ENCODE measurements around the gene PCCA.
"Not testable (repeated sequence)": the region's sequence is repeated elsewhere in the genome, so short reads cannot be mapped to it uniquely, and the experiment has no call there.

PCCA gene

DNA sequence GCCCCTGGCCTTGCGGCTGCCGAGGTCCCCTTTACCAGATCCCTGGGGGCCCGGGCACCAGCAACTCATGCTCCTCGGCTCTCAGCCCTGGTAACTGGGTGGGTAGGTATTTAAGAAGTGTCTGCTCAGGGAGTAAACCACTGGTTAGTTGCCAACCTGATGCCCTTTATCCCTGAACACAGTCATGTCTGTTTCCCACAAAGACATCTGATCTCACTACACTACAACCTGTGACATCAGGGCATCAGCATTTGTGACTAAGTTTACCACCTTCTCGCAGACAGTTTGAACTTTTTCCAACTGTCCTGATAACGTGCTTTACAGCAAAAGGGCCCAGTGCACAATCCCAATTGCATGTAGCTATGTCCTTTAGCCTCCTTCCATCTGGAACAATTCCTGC is 477.6 kb downstream of the PCCA start:
- no peak overlapping the region for H3K9ac ChIP-seq (ENCODE audit: low read length)
- H3K4me3 ChIP-seq (ENCODE audit: low read length), result no peak overlapping the region
- TF ChIP-seq, protein P1, sequence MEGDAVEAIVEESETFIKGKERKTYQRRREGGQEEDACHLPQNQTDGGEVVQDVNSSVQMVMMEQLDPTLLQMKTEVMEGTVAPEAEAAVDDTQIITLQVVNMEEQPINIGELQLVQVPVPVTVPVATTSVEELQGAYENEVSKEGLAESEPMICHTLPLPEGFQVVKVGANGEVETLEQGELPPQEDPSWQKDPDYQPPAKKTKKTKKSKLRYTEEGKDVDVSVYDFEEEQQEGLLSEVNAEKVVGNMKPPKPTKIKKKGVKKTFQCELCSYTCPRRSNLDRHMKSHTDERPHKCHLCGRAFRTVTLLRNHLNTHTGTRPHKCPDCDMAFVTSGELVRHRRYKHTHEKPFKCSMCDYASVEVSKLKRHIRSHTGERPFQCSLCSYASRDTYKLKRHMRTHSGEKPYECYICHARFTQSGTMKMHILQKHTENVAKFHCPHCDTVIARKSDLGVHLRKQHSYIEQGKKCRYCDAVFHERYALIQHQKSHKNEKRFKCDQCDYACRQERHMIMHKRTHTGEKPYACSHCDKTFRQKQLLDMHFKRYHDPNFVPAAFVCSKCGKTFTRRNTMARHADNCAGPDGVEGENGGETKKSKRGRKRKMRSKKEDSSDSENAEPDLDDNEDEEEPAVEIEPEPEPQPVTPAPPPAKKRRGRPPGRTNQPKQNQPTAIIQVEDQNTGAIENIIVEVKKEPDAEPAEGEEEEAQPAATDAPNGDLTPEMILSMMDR (IDR thresholded peaks at IDR 0.05; ENCODE audit: low read depth, low read length), result no peak
- no peak for TF ChIP-seq EZH2phosphoT487 (IDR thresholded peaks at IDR 0.05; ENCODE audit: low read depth)
- no peaks in the 10 kb centered on the region for H3K27me3 ChIP-seq (ENCODE audit: low read depth, low read length)
- H3K36me3 ChIP-seq (replicated peaks; ENCODE audit: low read depth, low read length), result no peaks in the 10 kb centered on the region
- H3K9me3 ChIP-seq (ENCODE audit: insufficient read depth, low read length), result no peaks in the 10 kb centered on the region
- H3K79me2 ChIP-seq (ENCODE audit: low read length), result no peaks in the 10 kb centered on the region
- H3K4me1 ChIP-seq (ENCODE audit: low read length), result no peaks in the 10 kb centered on the region
- no peak overlapping the region for H3K4me2 ChIP-seq (ENCODE audit: low read length)
- H4K20me1 ChIP-seq (ENCODE audit: insufficient read depth, low read length), result no peaks in the 10 kb centered on the region
- no peak overlapping the region for H3K27ac ChIP-seq (ENCODE audit: low read length)
- H2AFZ ChIP-seq (ENCODE audit: low read depth, low read length), result no peak overlapping the region

DNA sequence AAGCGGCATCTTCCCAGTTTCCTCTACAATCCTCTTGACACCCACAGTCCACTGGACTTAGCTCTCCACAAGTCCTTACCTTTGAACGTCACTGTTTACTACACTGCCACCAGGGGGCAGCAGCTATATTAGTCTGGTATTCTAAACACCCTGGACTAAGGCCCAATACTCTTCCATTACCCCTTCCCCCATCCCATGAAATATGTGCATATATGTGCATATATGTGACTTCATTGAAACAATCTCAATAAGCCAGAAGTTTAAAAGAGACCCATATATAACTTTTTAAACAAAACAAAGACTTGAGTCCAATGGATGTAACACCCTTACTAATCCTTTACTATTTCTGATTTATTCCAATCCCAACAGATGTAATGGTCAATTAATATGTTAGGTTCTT is 484.2 kb downstream of the PCCA start:
- TF ChIP-seq, protein P1 (IDR thresholded peaks at IDR 0.05; ENCODE audit: low read depth, low read length), result peak; percentile 94
- no peak for TF ChIP-seq EZH2phosphoT487 (IDR thresholded peaks at IDR 0.05; ENCODE audit: low read depth)
- no peak overlapping the region for H3K27ac ChIP-seq (ENCODE audit: low read length)
- no peaks in the 10 kb centered on the region for H4K20me1 ChIP-seq (ENCODE audit: insufficient read depth, low read length)
- H3K79me2 ChIP-seq (ENCODE audit: low read length), result no peaks in the 10 kb centered on the region
- H2AFZ ChIP-seq (ENCODE audit: low read depth, low read length), result no peak overlapping the region
- no peak overlapping the region for H3K4me3 ChIP-seq (ENCODE audit: low read length)
- no peaks in the 10 kb centered on the region for H3K27me3 ChIP-seq (ENCODE audit: low read depth, low read length)
- no peak overlapping the region for H3K9ac ChIP-seq (ENCODE audit: low read length)
- peaks cover 3% of the 10 kb centered on the region; the same call in 1 of the 2 replicates for H3K4me1 ChIP-seq (ENCODE audit: low read length)
- no peaks in the 10 kb centered on the region for H3K36me3 ChIP-seq (replicated peaks; ENCODE audit: low read depth, low read length)
- no peaks in the 10 kb centered on the region for H3K9me3 ChIP-seq (ENCODE audit: insufficient read depth, low read length)
- no peak overlapping the region for H3K4me2 ChIP-seq (ENCODE audit: low read length)

DNA sequence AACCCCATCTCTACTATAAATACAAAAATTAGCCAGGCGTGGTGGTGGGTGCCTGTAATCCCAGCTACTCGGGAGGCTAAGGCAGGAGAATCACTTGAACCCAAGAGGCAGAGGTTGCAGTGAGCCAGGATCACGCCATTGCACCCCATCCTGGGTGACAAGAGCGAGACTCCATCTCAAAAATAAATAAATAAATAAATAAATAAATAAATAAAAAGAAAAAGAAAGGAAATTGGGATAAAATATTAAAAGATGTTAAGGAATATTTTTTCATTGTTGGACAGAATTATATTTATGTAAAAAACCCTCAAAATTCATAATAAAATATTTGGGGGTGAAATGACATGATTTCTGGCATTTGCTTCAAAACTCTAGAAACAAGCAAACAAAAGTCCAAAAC is 488.3 kb downstream of the PCCA start:
- not testable (repeated sequence) for H3K4me3 ChIP-seq (ENCODE audit: low read length); H4K20me1 ChIP-seq (ENCODE audit: insufficient read depth, low read length); H3K9me3 ChIP-seq (ENCODE audit: insufficient read depth, low read length); H3K4me2 ChIP-seq (ENCODE audit: low read length); H3K4me1 ChIP-seq (ENCODE audit: low read length); H3K79me2 ChIP-seq (ENCODE audit: low read length); H3K36me3 ChIP-seq (replicated peaks; ENCODE audit: low read depth, low read length); H3K27ac ChIP-seq (ENCODE audit: low read length); H3K27me3 ChIP-seq (ENCODE audit: low read depth, low read length); H3K9ac ChIP-seq (ENCODE audit: low read length); H2AFZ ChIP-seq (ENCODE audit: low read depth, low read length)
